ENCODE results near the gene CCDC12.

CCDC12 gene

GRCh38 chr3:46996689-46997452, 20.3 kb upstream of the CCDC12 start:
- no peak for DNase-seq (ENCODE audit: low read depth in 2 of 2)

DNA sequence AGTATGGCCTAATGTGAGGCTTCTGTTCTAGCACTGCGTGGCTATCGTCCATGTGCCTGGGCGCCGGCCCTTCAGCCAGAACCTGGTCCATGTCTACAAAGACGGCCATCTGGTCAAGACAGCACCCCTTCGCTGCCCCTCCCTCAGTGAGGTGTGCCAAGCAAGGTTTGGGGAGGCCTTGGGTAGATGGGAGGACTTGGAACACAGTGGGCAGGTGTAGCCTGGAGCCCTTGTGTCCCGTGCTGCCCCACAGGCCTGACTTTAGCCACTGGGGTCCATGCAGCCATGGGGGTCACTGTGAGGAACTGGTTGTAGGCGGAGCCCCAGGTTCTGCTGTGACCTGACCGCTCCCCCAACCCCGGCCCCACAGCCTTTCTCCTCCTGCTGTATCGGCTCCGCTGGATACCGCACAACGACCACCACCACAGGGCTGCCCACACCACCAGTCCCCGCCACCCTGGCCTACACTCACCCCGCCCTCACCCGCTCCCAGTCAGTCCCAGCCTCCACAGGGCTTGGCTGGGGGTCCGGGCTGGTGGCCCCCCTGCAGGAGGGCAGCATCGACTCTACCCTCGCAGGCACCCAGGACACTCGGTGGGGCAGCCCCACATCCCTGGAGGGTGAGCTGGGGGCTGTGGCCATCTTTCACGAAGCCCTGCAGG, 19.5 kb upstream of the CCDC12 start:
- no peak for DNase-seq (ENCODE audit: low read depth in 2 of 2)

DNA sequence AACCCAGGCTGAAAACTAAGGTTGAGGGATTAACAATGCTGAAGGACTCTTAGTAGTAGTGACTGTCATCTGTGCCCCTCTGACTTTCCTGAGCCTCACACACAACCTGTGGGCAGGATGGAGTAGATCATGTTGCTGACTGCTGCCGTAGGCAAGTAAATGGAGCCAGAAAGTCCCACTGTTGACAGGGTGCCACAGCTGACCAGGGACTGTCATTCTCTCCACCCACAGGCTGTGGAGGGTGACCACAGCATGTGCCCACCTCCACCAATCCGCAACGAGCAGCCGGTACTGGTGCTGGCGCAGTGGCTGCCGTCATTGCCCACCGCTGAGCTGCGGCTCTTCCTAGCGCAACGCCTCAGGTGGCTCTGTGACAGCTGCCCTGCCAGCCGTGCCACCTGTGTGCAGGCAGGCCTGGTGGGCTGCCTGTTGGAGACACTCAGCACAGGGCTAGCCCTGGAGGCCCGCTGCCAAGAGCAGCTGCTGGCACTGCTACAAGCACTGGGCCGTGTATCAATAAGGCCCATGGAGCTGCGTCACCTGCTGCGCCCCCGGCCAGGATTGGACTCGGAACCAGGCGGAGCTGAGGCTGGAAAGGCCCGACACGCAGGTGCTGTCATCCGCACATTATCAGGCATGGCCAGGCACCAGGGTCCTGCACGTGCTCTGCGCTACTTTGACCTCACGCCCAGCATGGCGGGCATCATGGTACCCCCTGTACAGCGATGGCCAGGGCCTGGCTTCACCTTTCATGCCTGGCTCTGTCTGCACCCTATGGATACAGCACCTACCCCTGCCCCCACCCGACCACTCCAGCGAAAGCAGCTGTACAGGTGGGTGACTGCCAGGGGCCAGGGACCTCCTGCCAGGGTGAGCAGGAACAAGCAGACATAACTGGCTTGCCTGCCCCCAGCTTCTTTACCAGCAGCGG, 18.5 kb upstream of the CCDC12 start:
- DNase-seq (ENCODE audit: low read depth in 2 of 2), result no peak

DNA sequence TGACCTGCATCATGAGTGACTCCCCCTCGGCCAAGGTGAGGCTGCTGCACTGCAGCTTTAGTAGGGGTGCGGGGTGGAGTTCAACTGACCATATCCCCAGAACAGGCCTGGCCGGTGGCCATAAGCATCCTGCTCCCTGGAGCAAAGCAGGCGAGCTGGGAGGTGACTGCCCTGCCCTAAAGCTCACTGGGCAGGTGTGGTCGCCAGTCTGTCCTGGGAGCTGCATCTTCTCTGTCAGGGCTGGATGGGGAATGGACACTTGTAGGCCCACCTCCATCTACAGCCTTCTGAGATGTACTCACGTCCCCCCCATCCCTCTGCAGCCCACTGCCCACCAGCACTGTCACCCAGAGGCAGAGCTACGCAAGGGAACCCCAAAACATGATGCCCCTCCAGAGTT, 17.4 kb upstream of the CCDC12 start:
- DNase-seq (ENCODE audit: low read depth in 2 of 2), result no peak

DNA sequence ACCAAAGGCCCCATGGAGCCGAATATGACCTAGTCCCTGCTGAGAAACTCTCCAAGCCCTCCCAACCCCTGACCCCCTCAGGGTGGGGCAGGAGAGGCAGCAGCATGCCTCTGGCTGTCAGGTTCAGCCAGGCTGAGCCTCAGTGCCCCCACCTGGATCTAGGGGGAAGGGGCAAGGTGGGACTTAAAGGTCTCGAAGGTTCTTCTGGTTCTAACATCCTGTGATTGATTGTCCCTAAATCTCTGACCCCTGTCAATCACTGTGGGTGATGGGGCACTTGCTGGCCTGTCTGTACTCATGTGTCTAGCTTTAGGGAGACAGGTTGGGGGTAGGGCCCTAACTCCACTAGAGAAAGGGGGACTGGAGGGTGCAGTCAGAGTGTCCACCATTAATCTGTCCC, 16.7 kb upstream of the CCDC12 start:
- no peak for DNase-seq (ENCODE audit: low read depth in 2 of 2)

GRCh38 chr3:46992231-46992630, 15.7 kb upstream of the CCDC12 start:
- DNase-seq (ENCODE audit: low read depth in 2 of 2), result no peak

DNA sequence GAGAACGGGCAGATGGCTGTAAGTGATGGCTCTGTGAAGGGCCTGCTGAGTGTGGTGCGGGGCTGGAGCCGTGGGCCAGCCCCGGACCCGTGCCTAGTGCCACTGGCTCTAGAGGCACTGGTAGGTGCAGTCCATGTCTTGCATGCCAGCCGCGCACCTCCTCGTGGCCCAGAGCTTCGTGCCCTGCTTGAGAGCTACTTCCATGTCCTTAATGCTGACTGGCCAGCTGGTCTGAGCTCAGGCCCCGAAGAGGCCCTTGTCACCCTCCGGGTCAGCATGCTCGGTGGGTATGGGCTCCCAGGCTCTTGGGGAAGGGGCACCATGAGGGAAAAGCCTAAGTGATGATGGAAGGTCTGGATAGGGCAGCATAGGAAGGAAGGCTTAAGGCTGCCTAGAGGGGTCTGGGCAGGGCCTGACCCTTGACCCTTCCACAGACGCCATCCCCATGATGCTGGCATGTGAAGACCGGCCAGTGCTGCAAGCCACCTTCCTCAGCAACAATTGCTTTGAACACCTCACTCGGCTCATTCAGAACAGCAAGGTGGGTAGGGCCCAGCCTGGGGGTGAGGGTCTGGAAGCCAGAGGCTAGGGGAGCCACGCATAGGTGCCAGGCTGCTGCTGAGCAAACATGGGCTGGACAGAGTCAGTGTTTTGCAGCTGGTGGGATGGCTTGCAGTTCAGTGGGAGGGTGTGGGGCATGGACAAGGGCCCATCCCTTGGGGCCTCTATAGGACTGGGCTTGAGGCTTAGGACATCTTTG, 15.0 kb upstream of the CCDC12 start:
- DNase-seq (ENCODE audit: low read depth in 2 of 2), result no peak

DNA sequence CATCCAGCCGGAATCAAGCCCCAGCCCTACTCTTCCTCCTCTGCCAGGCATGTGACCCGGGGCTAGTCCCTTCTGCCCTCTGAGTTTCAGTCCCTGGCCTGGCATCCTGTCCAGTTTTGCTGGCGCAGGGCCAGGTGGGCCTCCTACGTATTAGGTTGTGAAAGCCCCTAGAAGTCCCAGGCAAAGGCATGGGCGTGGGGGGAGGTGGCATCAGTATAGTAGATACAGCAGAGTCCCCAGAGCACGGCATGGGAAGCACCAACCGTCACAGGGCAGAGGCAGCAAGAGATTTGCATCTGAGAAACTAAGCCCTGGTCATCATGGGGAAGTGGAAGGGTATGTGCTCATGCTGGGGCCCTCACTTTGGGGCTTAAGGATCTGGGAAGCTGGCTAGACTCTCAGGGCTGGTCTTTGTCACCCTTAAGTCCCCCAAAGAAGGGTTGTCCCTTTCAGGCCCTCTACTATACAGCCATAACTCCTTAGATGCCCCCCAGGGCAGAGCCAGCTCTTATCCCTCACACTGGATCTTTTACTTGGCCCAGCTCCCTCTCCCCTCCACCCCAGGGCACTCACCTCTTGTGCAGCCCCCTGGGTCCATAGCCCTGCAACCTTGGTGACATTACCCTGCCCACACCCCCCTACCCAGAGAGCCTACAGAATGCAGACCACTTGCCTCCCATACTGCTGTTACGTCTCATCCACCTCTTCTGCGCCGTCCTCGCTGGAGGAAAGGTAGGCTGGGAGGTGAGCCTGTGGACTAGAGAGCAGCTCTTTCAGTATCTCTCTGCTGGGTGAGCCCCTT, 14.2 kb upstream of the CCDC12 start:
- no peak for DNase-seq (ENCODE audit: low read depth in 2 of 2)

- no peak for DNase-seq (ENCODE audit: low read depth in 2 of 2)
Observed at GRCh38 chr3:46989146-46989810, 12.7 kb upstream of the CCDC12 start.

- no peak for DNase-seq (ENCODE audit: low read depth in 2 of 2)
Observed at GRCh38 chr3:46988616-46989015, 12.1 kb upstream of the CCDC12 start.

- DNase-seq (ENCODE audit: low read depth in 2 of 2), result peak; percentile 73
Observed at GRCh38 chr3:46987743-46988401, 11.3 kb upstream of the CCDC12 start.

GRCh38 chr3:46987319-46987742, 10.8 kb upstream of the CCDC12 start:
- no peak for DNase-seq (ENCODE audit: low read depth in 2 of 2)

GRCh38 chr3:46986782-46987310, 10.3 kb upstream of the CCDC12 start:
- no peak for DNase-seq (ENCODE audit: low read depth in 2 of 2)

DNA sequence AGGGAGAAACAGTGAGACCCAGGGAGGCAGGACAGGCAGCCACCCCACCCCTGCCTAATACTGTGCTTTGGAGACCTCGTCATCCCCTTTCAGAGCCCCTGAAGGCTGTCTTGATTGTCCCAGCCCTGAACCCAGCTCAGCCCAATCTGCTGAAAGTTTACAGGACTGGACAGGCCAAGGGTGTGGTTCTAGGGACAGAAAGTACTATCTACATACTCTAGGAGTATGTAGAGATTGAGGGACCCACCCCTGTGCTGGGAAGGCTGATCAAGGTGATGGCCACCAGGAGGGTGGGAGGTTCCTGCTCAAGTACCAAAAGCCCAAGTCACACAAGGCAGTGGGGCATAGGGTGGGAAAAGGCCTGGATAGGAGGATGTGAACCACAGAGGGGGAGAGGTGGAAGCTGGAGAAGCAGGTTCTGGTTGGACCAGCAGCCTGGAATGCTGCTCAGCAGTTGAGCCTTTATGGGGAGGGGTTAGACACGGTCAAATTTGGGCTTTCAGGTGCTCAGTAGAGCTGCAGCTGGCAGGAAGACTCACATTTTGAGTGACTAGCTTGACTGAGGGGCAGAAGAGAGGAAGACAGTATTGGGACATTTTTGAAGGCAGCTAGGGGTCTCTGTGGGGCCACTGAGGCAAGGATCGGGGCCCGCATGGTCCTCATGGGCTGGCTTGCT, 9.6 kb upstream of the CCDC12 start:
- DNase-seq (ENCODE audit: low read depth in 2 of 2), result no peak

GRCh38 chr3:46985588-46985987, 9.0 kb upstream of the CCDC12 start:
- DNase-seq (ENCODE audit: low read depth in 2 of 2), result no peak

DNA sequence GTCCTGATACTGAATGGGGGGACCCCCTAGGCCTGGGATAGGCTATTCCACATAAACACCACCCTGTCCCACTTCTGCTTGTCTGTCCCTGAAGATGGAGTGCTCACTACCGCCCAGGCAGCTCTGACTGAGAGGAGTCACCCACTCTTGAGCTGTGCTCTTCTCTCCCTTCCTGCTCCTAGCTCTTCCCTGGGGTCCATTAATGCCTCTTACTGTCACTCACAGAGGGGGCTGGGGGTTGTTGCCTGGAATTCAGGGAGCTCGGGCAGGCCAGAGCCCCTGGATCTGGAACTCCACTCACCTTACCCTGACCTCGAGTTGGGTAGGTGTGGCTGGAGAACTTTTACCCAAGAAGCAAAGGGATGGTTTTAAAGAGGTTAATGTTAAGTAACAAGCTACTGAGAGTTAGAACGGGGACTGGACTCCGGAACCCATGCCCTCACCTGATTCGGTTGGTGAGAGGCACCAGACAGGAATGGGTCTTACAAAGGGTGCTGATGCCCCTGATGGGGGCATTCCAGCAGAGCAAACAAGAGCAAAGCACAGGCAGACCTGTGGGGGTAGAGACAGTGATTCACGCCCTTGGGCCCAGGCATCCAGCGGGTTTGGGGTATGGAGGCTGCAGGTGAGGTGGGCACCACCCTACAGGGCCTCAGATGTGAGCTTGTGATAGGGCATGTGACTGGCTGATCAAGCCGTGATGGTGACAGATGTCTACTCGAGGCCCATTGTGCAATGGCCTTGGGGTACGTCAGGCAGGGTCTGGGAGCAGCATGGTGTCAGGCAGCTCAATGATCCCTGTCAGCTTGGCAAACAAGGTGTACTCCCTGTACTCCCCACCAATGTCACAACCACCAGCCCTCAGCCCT, 8.3 kb upstream of the CCDC12 start:
- no peak for DNase-seq (ENCODE audit: low read depth in 2 of 2)

DNA sequence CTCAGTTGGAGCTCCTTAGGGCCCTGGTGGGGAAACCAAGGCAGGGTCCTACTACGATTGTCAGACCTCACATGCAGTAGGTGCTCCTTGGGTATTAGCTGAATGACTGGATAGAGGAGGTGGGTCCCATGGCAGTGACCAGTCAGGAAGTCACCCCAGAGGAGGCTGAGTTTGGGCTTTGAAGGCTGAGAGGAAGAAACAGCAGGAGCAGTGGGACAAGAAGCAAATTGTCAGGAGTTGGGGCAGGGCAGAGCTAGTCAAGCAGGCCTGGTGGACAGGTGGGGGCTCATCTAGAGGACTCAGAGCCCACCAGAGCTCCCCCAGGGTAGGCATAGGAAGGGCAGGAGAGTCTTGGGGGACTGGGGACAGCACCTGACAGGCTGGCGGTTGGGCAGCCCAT, 6.0 kb upstream of the CCDC12 start:
- DNase-seq (ENCODE audit: low read depth in 2 of 2), result no peak

- no peak for DNase-seq (ENCODE audit: low read depth in 2 of 2)
Observed at GRCh38 chr3:46981932-46982471, 5.5 kb upstream of the CCDC12 start.
